Muscle layer of duodenum (tissue), 2 donors: ENCODE data around the gene PRF1.
A peak's percentile ranks its signal among the peaks of the same experiment; 100 is the strongest.
"Not testable (repeated sequence)": the region's sequence is repeated elsewhere in the genome, so short reads cannot be mapped to it uniquely, and the experiment has no call there.

Source experiments
- H3K27ac ChIP-seq: one replicate; pipeline ENCODE4 v1.7.0; 2013; ENCODE audit warnings: mild to moderate bottlenecking, low read length
- H3K27me3 ChIP-seq: one replicate; pipeline ENCODE4 v1.7.0; 2013; ENCODE audit warnings: low read depth, mild to moderate bottlenecking, control low read depth, low read length
- H3K36me3 ChIP-seq, 2 donors: one replicate each; pipeline ENCODE4 v1.7.0; 2013; ENCODE audit warnings: low read length in 2 of 2, control low read depth in 1 of 2, mild to moderate bottlenecking in 1 of 2; ENCODE audit not compliant: insufficient read depth in 2 of 2, control insufficient read depth in 1 of 2
- H3K4me1 ChIP-seq, 2 donors: one replicate each; pipeline ENCODE4 v1.7.0; 2013; ENCODE audit warnings: low read length in 2 of 2, mild to moderate bottlenecking in 2 of 2, control low read depth in 1 of 2, moderate library complexity in 1 of 2; ENCODE audit not compliant: insufficient read depth in 2 of 2, control insufficient read depth in 1 of 2
- H3K4me3 ChIP-seq, 2 donors: one replicate each; pipeline ENCODE4 v1.7.0; 2013; ENCODE audit warnings: low read length in 2 of 2, low read depth in 1 of 2, mild to moderate bottlenecking in 1 of 2
- H3K9me3 ChIP-seq, 2 donors: one replicate each; pipeline ENCODE4 v1.7.0; 2013; ENCODE audit warnings: low read length in 2 of 2, control low read depth in 1 of 2, mild to moderate bottlenecking in 1 of 2; ENCODE audit not compliant: control insufficient read depth in 1 of 2
- donor health status: healthy.

PRF1 gene

GRCh38 chr10:70616761-70617160 is 14.2 kb upstream of the PRF1 start:
- Histone ChIP-seq H3K27me3 (no peaks in the 10 kb centered on the region), H3K27ac (no peak overlapping the region), H3K4me1 (peaks cover 0 to 5% of the 10 kb centered on the region in 2 donors), H3K36me3 (no peaks in the 10 kb centered on the region), H3K9me3 (peaks cover 0 to 10% of the 10 kb centered on the region in 2 donors), H3K4me3 (no peak overlapping the region)

- Histone ChIP-seq H3K4me3 (no peak overlapping the region), H3K4me1 (peaks cover 0 to 5% of the 10 kb centered on the region in 2 donors), H3K36me3 (no peaks in the 10 kb centered on the region), H3K27ac (no peak overlapping the region), H3K27me3 (no peaks in the 10 kb centered on the region), H3K9me3 (peaks cover 0 to 10% of the 10 kb centered on the region in 2 donors)
These were observed 13.4 kb upstream of the PRF1 start for GRCh38 chr10:70615784-70616522.

GRCh38 chr10:70615211-70615610 is 12.7 kb upstream of the PRF1 start:
- peaks cover 0 to 4% of the 10 kb centered on the region in 2 donors for H3K9me3 ChIP-seq
- H3K4me3 ChIP-seq = no peak overlapping the region
- peaks cover 0 to 5% of the 10 kb centered on the region in 2 donors for H3K4me1 ChIP-seq
- H3K36me3 ChIP-seq = no peaks in the 10 kb centered on the region
- H3K27me3 ChIP-seq = no peaks in the 10 kb centered on the region
- H3K27ac ChIP-seq = no peak overlapping the region

GRCh38 chr10:70614364-70614763 is 11.8 kb upstream of the PRF1 start:
- not testable (repeated sequence) for H3K27ac ChIP-seq, H3K9me3 ChIP-seq, H3K27me3 ChIP-seq, H3K36me3 ChIP-seq, H3K4me1 ChIP-seq, H3K4me3 ChIP-seq

GRCh38 chr10:70613941-70614340 is 11.4 kb upstream of the PRF1 start:
- Histone ChIP-seq H3K27ac (no peak overlapping the region), H3K4me3 (no peak overlapping the region), H3K36me3 (no peaks in the 10 kb centered on the region), H3K4me1 (peaks cover 0 to 5% of the 10 kb centered on the region in 2 donors), H3K9me3 (no peaks in the 10 kb centered on the region), H3K27me3 (no peaks in the 10 kb centered on the region)

- no peak overlapping the region for H3K27ac ChIP-seq
- H3K4me1 ChIP-seq = no peaks in the 10 kb centered on the region
- no peaks in the 10 kb centered on the region for H3K27me3 ChIP-seq
- H3K4me3 ChIP-seq = no peak overlapping the region
- H3K9me3 ChIP-seq = no peaks in the 10 kb centered on the region
- H3K36me3 ChIP-seq = no peaks in the 10 kb centered on the region
These were observed 5.4 kb upstream of the PRF1 start for GRCh38 chr10:70607936-70608335.

GRCh38 chr10:70605161-70605560 is 2.6 kb upstream of the PRF1 start:
- H3K27me3 ChIP-seq = no peaks in the 10 kb centered on the region
- H3K27ac ChIP-seq = no peak overlapping the region
- H3K9me3 ChIP-seq = no peaks in the 10 kb centered on the region
- H3K4me3 ChIP-seq = no peak overlapping the region
- H3K36me3 ChIP-seq = no peaks in the 10 kb centered on the region
- no peaks in the 10 kb centered on the region for H3K4me1 ChIP-seq

- Histone ChIP-seq H3K27ac (no peak overlapping the region), H3K9me3 (no peaks in the 10 kb centered on the region), H3K4me1 (no peaks in the 10 kb centered on the region)
These were observed 1.6 kb upstream of the PRF1 start for GRCh38 chr10:70604106-70604505.

GRCh38 chr10:70603449-70603801 is 884 bp upstream of the PRF1 start:
- no peaks in the 10 kb centered on the region for H3K27me3 ChIP-seq
- no peaks in the 10 kb centered on the region for H3K36me3 ChIP-seq
- no peaks in the 10 kb centered on the region for H3K9me3 ChIP-seq
- H3K4me3 ChIP-seq = no peak overlapping the region
- H3K27ac ChIP-seq = no peak overlapping the region
- no peaks in the 10 kb centered on the region for H3K4me1 ChIP-seq

More at GRCh38 chr10:70604106-70604505, 1.6 kb upstream of the PRF1 start:
- Histone ChIP-seq H3K27me3 (no peaks in the 10 kb centered on the region), H3K4me3 (no peak overlapping the region), H3K36me3 (no peaks in the 10 kb centered on the region)

- Histone ChIP-seq H3K9me3 (no peaks in the 10 kb centered on the region), H3K4me1 (no peaks in the 10 kb centered on the region), H3K27ac (no peak overlapping the region), H3K27me3 (no peaks in the 10 kb centered on the region), H3K36me3 (no peaks in the 10 kb centered on the region), H3K4me3 (peak overlapping the region in 1 of 2 donors; percentile 16)
These were observed 795 bp downstream of the PRF1 start for GRCh38 chr10:70601746-70602145.

GRCh38 chr10:70600512-70601395 is 1.8 kb downstream of the PRF1 start:
- Histone ChIP-seq H3K27me3 (no peaks in the 10 kb centered on the region), H3K9me3 (no peaks in the 10 kb centered on the region), H3K36me3 (no peaks in the 10 kb centered on the region), H3K27ac (no peak overlapping the region), H3K4me1 (no peaks in the 10 kb centered on the region), H3K4me3 (no peak overlapping the region)
